Heart left ventricle (tissue), 16 donors: ENCODE measurements around the gene ZNF80. TPM values are rescaled to one million over a fixed set of nuclear protein-coding genes. Genes with fewer than 3 reads are reported as not detected.

Source experiments
- ATAC-seq, 4 donors: fragments of 200-7000 bp; cut with Tn5 transposase; one replicate each; pipeline ENCODE4 v1.9.1; 2020 to 2022; ENCODE audit warnings: moderate library complexity in 4 of 4, mild to moderate bottlenecking in 3 of 4, moderate number of reproducible peaks in 1 of 4
- DNase-seq, 5 donors: peaks; one replicate each; pipeline ENCODE4 v3.0.0-alpha.2; 2020
- H3K27ac ChIP-seq, 12 donors: fragments of 200-600 bp; sonication (generic) in 4 of 12; one replicate each; pipeline versions ENCODE4 v1.5.0 to v1.8.0; 2016 to 2022; ENCODE audit warnings: mild to moderate bottlenecking in 2 of 12
- H3K27me3 ChIP-seq, 9 donors: fragments of 200-600 bp; sonication (generic) in 2 of 9; one replicate each; pipeline versions ENCODE4 v1.5.1 to v1.8.0; 2016 to 2022; ENCODE audit warnings: mild to moderate bottlenecking in 3 of 9
- H3K36me3 ChIP-seq, 9 donors: fragments of 200-600 bp; sonication (generic) in 2 of 9; one replicate each; pipeline versions ENCODE4 v1.5.0 to v1.8.0; 2018 to 2022; ENCODE audit warnings: mild to moderate bottlenecking in 2 of 9
- H3K4me1 ChIP-seq, 12 donors: fragments of 200-600 bp; sonication (generic) in 4 of 12; one replicate each; pipeline versions ENCODE4 v1.5.0 to v1.8.0; 2016 to 2022; ENCODE audit warnings: mild to moderate bottlenecking in 3 of 12
- H3K4me3 ChIP-seq, 12 donors: fragments of 200-600 bp; sonication (generic) in 4 of 12; one replicate each; pipeline versions ENCODE4 v1.5.0 to v1.8.0; 2017 to 2022; ENCODE audit warnings: mild to moderate bottlenecking in 9 of 12, moderate library complexity in 4 of 12
- H3K9me3 ChIP-seq, 12 donors: fragments of 200-600 bp; sonication (generic) in 4 of 12; one replicate each; pipeline versions ENCODE4 v1.5.0 to v1.8.0; 2016 to 2022; ENCODE audit warnings: mild to moderate bottlenecking in 1 of 12
- CTCF ChIP-seq, 12 donors: fragments of 200-600 bp; sonication (generic) in 4 of 12; IDR thresholded peaks; one replicate each; pipeline versions ENCODE4 v1.5.0 to v1.8.0; 2018 to 2022; ENCODE audit warnings: antibody characterized with exemption in 12 of 12, mild to moderate bottlenecking in 5 of 12
- POLR2A ChIP-seq, 2 donors: fragments of 450-650 bp; IDR thresholded peaks; one replicate each; pipeline ENCODE4 v1.6.1; 2017; ENCODE audit warnings: antibody characterized with exemption in 2 of 2, mild to moderate bottlenecking in 2 of 2, moderate library complexity in 2 of 2
- WGBS, 4 donors: extraction: QIAGEN DNeasy Blood & Tissue Kit in 2 of 4; methylation state at CpG; one replicate each; pipeline versions ENCODE4 v1.1.5 to v1.1.7; 2013 to 2018; 5-methylcytosine and 5-hydroxymethylcytosine counted together
- intact Hi-C, 10 donors: fragments of 100-400 bp; cut with DNase I; formaldehyde crosslinking; loops; one replicate each; pipeline versions ENCODE4 v1.11.1 to v1.14.2; 2022
- polyA plus RNA-seq, 2 donors: library from polyadenylated mRNA; stranded (reverse); fragments of 200-250 nt; gene quantifications; one replicate each; pipeline ENCODE4 v1.2.3, GENCODE V29; 2013
- total RNA-seq, 9 donors: library from RNA; depleted of rRNA in 2 of 9; stranded (reverse); fragments of >200 nt in 2 of 9; fragmentation: NEBNext Ultra II Directional in 3 of 9; extraction: Animal tissue kit (Norgen Biotek cat#: 25700) in 3 of 9; gene quantifications; one replicate each; pipeline versions ENCODE4 v1.1.0 to v1.2.4, GENCODE V29; 2016 to 2023
- donor health status: ischemic (EF 13 %, LVEDD 7.1; RV severe dilation, severe dysfunction).
- donor health status: healthy with polysubstance abuse.
- donor health status: DM: no; HTN: yes; CAD: no.
- donor health status: DM: no; HTN: no; CAD: no.
- donor health status: ischemic (EF 25% LVEDD 6.9; RV normal size, moderate dysfunction).
- donor health status: ischemic (EF 25% LVEDD 5.7; RV mildly dilated, moderate dysfunction).
- donor health status: healthy.
- donor health status: DM: yes; HTN: yes; CAD: no.
- donor health status: ischemic (EF 35%, LVEDD 5.7; RV mildly dilated, moderate dysfunction).
- donor health status: nonischemic (EF 11% LVEDD 7.7; RV severe dilation, severe dysfunction).
- donor health status: DM: yes; HTN: yes; CAD: no.
- donor health status: PGD.
- donor health status: ischemic (EF 29% LVEDD 5.4; RV normal size, mild dysfunction).
- donor health status: nonischemic (EF 23%, LVEDD 6.1; RV moderate dilation, normal function).

The ZNF80 gene
- total and polyA plus RNA-seq, 11 donors = 0.09 to 0.11 TPM; not detected in 9

DNA sequence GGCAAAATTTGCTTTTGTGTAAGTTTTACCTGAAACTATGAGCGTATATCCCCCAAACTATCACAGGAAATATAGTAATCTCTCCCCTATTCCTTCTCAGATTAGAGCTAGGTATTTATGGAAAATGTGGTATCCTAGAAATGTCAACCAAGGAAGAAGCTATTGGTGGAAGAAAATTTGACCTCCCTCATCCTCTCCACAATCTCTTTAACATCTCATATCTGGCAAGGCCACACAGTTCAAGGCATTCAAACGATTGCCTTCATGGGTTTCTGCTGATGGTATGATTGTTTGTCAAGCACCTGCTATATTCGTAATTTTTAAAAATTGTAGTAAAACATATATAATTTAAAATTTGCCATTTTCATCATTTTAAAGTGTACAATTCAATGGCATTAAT is 31.0 kb downstream of the ZNF80 start:
- no peak overlapping the region for H3K27ac ChIP-seq
- no peak overlapping the region for H3K4me3 ChIP-seq
- no peak for ATAC-seq
- TF ChIP-seq POLR2A (IDR thresholded peaks at IDR 0.05) (no peak), CTCF (IDR thresholded peaks at IDR 0.05) (no peak)
- WGBS, 4 donors = 69 to 76% (median 72%) methylated on average over 3 of the region's 3 CpGs
- H3K4me1 ChIP-seq = no peaks in the 10 kb centered on the region
- intact Hi-C loops = no loop called here
- no peaks in the 10 kb centered on the region for H3K36me3 ChIP-seq
- no peak for DNase-seq
- no peaks in the 10 kb centered on the region for H3K9me3 ChIP-seq
- no peaks in the 10 kb centered on the region for H3K27me3 ChIP-seq

DNA sequence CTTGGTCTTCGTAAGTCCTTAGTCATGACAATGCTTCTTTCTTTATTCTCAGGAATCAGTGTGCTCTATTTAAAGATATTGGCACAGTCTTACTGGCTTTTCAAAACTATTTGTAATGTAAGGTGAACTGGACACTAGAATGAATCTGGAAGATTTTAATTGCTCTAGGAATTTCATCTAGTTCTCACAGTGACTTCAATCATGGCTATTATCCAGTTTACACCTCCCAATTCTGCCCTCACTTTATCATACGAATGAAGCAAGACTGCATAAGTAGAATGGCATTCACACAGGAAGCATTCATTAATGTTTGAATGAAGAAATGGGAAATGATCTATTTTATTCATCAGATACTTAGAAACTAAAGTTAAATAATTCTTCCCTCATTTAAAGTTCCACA is 31.8 kb downstream of the ZNF80 start:
- H3K27ac ChIP-seq = no peak overlapping the region
- 50 to 64% (median 54%) methylated on average over 2 of the region's 2 CpGs for WGBS, 4 donors
- ATAC-seq (no peak), DNase-seq (no peak)
- no peaks in the 10 kb centered on the region for H3K27me3 ChIP-seq
- TF ChIP-seq CTCF (IDR thresholded peaks at IDR 0.05) (no peak), POLR2A (IDR thresholded peaks at IDR 0.05) (no peak)
- H3K36me3 ChIP-seq = no peaks in the 10 kb centered on the region
- intact Hi-C loops = no loop called here
- no peaks in the 10 kb centered on the region for H3K9me3 ChIP-seq
- H3K4me3 ChIP-seq = no peak overlapping the region
- H3K4me1 ChIP-seq = no peaks in the 10 kb centered on the region

- H3K36me3 ChIP-seq = no peaks in the 10 kb centered on the region
- no peak overlapping the region for H3K27ac ChIP-seq
- H3K4me3 ChIP-seq = no peak overlapping the region
- 79 to 96% (median 85%) methylated on average over 1 of the region's 1 CpG for WGBS, 4 donors
- no peaks in the 10 kb centered on the region for H3K4me1 ChIP-seq
- H3K27me3 ChIP-seq = no peaks in the 10 kb centered on the region
- TF ChIP-seq POLR2A (IDR thresholded peaks at IDR 0.05) = no peak
- no peak for TF ChIP-seq CTCF (IDR thresholded peaks at IDR 0.05)
- intact Hi-C loops = no loop called here
- no peak for ATAC-seq
- H3K9me3 ChIP-seq = no peaks in the 10 kb centered on the region
- DNase-seq = no peak
Observed at GRCh38 chr3:114194750-114195149, 42.6 kb downstream of the ZNF80 start.

GRCh38 chr3:114192136-114192535 is 45.2 kb downstream of the ZNF80 start:
- TF ChIP-seq POLR2A (IDR thresholded peaks at IDR 0.05) (no peak), CTCF (IDR thresholded peaks at IDR 0.05) (no peak)
- Histone ChIP-seq H3K27me3 (no peaks in the 10 kb centered on the region), H3K36me3 (no peaks in the 10 kb centered on the region), H3K4me3 (no peak overlapping the region), H3K4me1 (no peaks in the 10 kb centered on the region), H3K9me3 (no peaks in the 10 kb centered on the region), H3K27ac (no peak overlapping the region)
- no peak for ATAC-seq
- no peak for DNase-seq
- intact Hi-C loops = no loop called here
